ENCODE measurements around the gene INSIG1. TPM values are rescaled to one million over a fixed set of nuclear protein-coding genes. Genes with fewer than 3 reads are reported as not detected.

The INSIG1 gene
- total and polyA plus RNA-seq, 2 of the 4 experiments (the other 2 are of a cell fraction) = 19.0 to 26.0 TPM

DNA sequence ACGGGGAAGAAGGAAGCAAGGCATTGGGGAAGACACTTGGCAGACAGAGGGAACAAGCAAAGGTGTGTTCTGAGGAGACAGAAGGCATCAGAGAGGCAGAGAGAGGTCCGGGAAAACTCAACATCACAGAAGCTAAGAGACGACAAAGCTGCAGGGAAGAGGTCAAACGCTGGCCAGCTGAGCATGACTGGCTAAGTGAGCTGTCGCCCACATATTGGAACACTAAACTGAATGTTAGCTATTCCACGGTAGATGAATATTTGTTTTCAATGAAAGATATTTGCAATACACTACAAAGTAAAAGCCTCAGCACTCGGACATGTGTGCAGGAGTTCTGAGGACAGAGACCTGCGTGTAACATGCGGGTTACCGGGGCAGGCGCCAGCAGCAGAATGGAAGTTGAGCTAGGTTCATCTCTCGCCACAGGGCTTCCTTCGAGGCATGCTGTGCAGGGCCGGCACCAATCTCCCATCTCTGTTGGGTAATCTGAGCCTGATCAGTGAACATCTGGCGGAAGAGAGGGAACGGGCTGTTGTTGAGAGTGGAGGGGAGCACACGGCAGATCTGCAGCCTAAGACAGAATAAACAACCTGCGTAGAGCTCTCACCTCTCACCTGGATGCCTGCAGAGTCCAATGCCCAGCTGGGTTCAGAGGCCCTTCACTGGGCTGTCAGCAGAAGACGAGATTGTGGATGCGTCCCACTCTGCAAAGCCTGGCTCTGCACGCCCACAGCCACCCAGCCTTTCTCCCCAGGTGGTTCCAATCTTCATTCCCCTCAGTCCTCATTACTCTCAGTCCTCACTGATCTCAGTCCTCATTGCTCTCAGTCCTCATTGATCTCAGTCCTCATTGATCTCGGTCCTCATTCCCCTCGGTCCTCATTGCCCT lies 35.9 kb downstream of the INSIG1 start:
- H3K27me3 ChIP-seq (ENCODE audit: control insufficient read depth, insufficient read depth, low read length) = peaks cover 7% of the 10 kb centered on the region; the same call in 1 of the 2 replicates

More for the DNA sequence above, 35.9 kb downstream of the INSIG1 start:
- no peak for TF ChIP-seq MAFK (IDR thresholded peaks at IDR 0.05; ENCODE audit: low read depth, low read length)
- no peak for TF ChIP-seq RAD21 (IDR thresholded peaks at IDR 0.05; ENCODE audit: low read length)
- TF ChIP-seq RFX5 (IDR thresholded peaks at IDR 0.05; ENCODE audit: low read depth, low read length) = no peak
- TF ChIP-seq NFE2L2 (IDR thresholded peaks at IDR 0.05; ENCODE audit: low read depth, low read length) = no peak
- TF ChIP-seq POLR2A (IDR thresholded peaks at IDR 0.05; ENCODE audit: low read depth, low read length) = no peak
- no peak for TF ChIP-seq MXI1 (IDR thresholded peaks at IDR 0.05; ENCODE audit: borderline replicate concordance, low read depth, low read length)
- TF ChIP-seq MAZ (IDR thresholded peaks at IDR 0.05; ENCODE audit: borderline replicate concordance, low read depth, low read length) = no peak
- no peak for TF ChIP-seq RCOR1 (IDR thresholded peaks at IDR 0.05; ENCODE audit: insufficient replicate concordance, low read length)
- TF ChIP-seq, protein P1, sequence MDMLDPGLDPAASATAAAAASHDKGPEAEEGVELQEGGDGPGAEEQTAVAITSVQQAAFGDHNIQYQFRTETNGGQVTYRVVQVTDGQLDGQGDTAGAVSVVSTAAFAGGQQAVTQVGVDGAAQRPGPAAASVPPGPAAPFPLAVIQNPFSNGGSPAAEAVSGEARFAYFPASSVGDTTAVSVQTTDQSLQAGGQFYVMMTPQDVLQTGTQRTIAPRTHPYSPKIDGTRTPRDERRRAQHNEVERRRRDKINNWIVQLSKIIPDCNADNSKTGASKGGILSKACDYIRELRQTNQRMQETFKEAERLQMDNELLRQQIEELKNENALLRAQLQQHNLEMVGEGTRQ (IDR thresholded peaks at IDR 0.05; ENCODE audit: low read depth, low read length) = no peak
- TF ChIP-seq, protein P2, sequence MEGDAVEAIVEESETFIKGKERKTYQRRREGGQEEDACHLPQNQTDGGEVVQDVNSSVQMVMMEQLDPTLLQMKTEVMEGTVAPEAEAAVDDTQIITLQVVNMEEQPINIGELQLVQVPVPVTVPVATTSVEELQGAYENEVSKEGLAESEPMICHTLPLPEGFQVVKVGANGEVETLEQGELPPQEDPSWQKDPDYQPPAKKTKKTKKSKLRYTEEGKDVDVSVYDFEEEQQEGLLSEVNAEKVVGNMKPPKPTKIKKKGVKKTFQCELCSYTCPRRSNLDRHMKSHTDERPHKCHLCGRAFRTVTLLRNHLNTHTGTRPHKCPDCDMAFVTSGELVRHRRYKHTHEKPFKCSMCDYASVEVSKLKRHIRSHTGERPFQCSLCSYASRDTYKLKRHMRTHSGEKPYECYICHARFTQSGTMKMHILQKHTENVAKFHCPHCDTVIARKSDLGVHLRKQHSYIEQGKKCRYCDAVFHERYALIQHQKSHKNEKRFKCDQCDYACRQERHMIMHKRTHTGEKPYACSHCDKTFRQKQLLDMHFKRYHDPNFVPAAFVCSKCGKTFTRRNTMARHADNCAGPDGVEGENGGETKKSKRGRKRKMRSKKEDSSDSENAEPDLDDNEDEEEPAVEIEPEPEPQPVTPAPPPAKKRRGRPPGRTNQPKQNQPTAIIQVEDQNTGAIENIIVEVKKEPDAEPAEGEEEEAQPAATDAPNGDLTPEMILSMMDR (conservative IDR thresholded peaks at IDR 0.05; ENCODE audit: low read depth, low read length) = no peak
- TF ChIP-seq FOS (IDR thresholded peaks at IDR 0.05; ENCODE audit: low read depth, low read length) = no peak
- TF ChIP-seq, protein P3, sequence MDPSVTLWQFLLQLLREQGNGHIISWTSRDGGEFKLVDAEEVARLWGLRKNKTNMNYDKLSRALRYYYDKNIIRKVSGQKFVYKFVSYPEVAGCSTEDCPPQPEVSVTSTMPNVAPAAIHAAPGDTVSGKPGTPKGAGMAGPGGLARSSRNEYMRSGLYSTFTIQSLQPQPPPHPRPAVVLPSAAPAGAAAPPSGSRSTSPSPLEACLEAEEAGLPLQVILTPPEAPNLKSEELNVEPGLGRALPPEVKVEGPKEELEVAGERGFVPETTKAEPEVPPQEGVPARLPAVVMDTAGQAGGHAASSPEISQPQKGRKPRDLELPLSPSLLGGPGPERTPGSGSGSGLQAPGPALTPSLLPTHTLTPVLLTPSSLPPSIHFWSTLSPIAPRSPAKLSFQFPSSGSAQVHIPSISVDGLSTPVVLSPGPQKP (IDR thresholded peaks at IDR 0.05; ENCODE audit: borderline replicate concordance, low read depth, low read length) = no peak
- H3K9ac ChIP-seq (ENCODE audit: low read depth, low read length) = no peak overlapping the region
- H3K9me1 ChIP-seq (ENCODE audit: insufficient read depth, low read length) = no peaks in the 10 kb centered on the region
- H3K18ac ChIP-seq (ENCODE audit: low read depth, low read length) = no peak overlapping the region
- in situ Hi-C loops (cut with MboI; ENCODE audit: low sequenced_read_pairs) = no loop called here
- no peak overlapping the region for H2BK120ac ChIP-seq (ENCODE audit: low read depth, low read length)
- no peak overlapping the region for H3K56ac ChIP-seq (ENCODE audit: extremely low read depth, insufficient read depth, low read length)
- no peak overlapping the region for H2AK9ac ChIP-seq (replicated peaks; ENCODE audit: low read depth, low read length, poor library complexity)
- H3K4ac ChIP-seq (ENCODE audit: low read depth, low read length) = no peak overlapping the region
- ChIA-PET POLR2A (ENCODE audit: unreplicated experiment) (no interaction called here), CTCF (no interaction called here)
- no peaks in the 10 kb centered on the region for H3K9me3 ChIP-seq (ENCODE audit: control insufficient read depth, insufficient read depth, low read length)
- no peak overlapping the region for H2BK5ac ChIP-seq (ENCODE audit: low read depth, low read length, poor library complexity, severe bottlenecking)
- no peaks in the 10 kb centered on the region for H3K4me1 ChIP-seq (ENCODE audit: control insufficient read depth, insufficient read depth, low read length)
- H2BK15ac ChIP-seq (ENCODE audit: low read depth, low read length) = no peak overlapping the region
- H4K5ac ChIP-seq (ENCODE audit: low read depth, low read length) = no peak overlapping the region
- H3K4me2 ChIP-seq (ENCODE audit: low read depth, low read length) = no peak overlapping the region
- no peak for ATAC-seq (ENCODE audit: low read depth)
- H2AK5ac ChIP-seq (ENCODE audit: low read depth, low read length) = no peak overlapping the region
- DNase-seq = no peak
- H3K23ac ChIP-seq (ENCODE audit: low read depth, low read length) = no peak overlapping the region
- H3K27ac ChIP-seq (ENCODE audit: insufficient read depth, low read length) = no peak overlapping the region
- H4K8ac ChIP-seq (ENCODE audit: low read depth in 2 of 2, low read length in 2 of 2) = no peak overlapping the region
- no peak overlapping the region for H2AFZ ChIP-seq (replicated peaks; ENCODE audit: low read length, poor library complexity)
- H3K79me1 ChIP-seq (ENCODE audit: low read depth in 1 of 2, low read length in 2 of 2) = no peaks in the 10 kb centered on the region
- H4K91ac ChIP-seq (ENCODE audit: insufficient read depth, low read depth, low read length) = no peak overlapping the region
- BruUV-seq (replicated peaks) = no TSS peak
- 76% methylated on average over 9 of the region's 23 CpGs; no CpG with 5 or more reads in 1 of the 2 experiments for WGBS, 2 experiments (ENCODE audit: extremely low coverage in 2 of 2, insufficient read length in 1 of 2)
- no peak overlapping the region for H3K14ac ChIP-seq (replicated peaks; ENCODE audit: low read depth, low read length)
- intact Hi-C loops (cut with micrococcal nuclease) = no loop called here
- dilution Hi-C loops (cut with HindIII; ENCODE audit: low sequenced_read_pairs, unreplicated experiment) = no loop called here
- H3K4me3 ChIP-seq (ENCODE audit: insufficient read depth, low read depth, low read length) = no peak overlapping the region
- H4K20me1 ChIP-seq (ENCODE audit: insufficient read depth, low read length) = no peaks in the 10 kb centered on the region
- no peaks in the 10 kb centered on the region for H3K36me3 ChIP-seq (ENCODE audit: control insufficient read depth, insufficient read depth, low read length)
- H2BK20ac ChIP-seq (ENCODE audit: low read depth, low read length) = no peak overlapping the region

Measured in IMR-90 (cell line).